ENCODE measurements around the gene TTC7B.

The TTC7B gene

DNA sequence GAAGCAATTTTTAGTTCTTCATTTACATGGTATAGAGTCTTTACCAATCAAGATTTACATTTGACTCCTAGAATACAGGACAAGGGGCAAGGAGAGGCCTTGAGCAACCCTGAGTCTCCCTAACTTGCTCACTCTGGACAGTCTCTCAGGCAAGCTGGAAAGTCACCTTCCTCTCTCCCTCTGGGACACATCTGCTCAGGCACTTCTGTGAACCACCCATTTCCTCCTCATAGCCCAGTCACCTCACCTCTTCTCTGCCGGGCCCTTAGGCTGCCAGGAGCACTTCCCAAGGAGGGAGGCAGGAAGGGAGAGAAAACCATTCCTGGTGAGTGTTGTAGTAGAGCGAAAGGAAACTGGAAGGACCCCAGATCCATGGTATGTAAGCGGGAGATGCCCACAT, 202.8 kb downstream of the TTC7B start:
- no peak for DNase-seq

DNA sequence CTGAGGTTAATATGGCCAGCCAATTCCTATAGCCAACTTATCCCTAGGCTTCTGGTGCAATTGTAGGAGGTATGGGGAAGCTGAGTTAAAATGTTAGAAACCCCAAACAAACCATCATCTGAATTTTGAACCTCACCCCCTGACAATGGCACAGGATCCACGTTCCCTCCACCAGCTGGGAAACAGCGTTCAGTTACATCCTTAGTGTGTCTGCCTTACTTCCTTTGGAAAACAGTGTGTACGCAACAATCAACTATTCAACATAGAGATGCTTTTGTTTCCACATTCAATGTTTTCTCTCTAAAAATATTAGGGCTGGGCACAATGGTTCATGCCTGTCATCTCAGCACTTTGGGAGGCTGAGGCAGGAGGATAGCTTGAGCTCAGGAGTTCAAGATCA, 203.4 kb downstream of the TTC7B start:
- DNase-seq, result no peak

DNA sequence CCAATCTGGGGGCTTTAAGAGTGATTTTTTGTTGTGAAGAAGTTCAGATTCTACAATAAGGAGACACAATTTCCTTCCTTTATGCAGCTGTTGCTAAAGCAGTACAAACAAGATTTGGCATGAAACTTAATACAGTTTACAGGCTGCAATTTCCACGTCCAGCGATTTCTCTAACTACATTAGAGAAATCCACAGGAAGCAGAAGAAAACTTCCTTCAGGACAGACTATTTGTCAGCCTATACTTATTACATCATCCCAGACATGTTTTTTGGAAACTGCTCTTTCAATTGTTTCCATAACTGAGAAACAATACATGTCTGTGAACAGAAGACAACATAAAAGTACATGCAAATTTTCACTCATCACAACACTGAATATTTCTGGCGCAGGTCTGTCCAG, 204.3 kb downstream of the TTC7B start:
- no peak for DNase-seq

DNA sequence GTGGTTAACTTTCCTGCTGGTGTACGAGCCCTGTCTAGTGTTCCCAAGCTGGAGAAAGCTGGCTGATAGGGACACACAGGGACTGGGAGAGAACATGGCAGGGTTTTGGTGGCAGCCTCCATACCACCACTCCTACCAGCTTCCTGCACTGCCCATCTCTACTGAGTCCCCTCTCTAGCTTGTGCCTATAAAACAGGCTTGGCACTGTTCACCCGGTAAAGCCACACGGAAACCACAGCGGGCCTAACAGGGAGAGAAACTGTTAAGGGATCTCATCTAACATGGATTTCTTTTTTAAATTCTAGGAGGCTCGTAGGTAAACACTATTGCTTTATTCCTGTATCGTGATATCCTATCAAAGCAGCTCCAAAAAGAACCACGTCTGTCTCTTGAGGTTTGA, 204.7 kb downstream of the TTC7B start:
- no peak for DNase-seq

DNA sequence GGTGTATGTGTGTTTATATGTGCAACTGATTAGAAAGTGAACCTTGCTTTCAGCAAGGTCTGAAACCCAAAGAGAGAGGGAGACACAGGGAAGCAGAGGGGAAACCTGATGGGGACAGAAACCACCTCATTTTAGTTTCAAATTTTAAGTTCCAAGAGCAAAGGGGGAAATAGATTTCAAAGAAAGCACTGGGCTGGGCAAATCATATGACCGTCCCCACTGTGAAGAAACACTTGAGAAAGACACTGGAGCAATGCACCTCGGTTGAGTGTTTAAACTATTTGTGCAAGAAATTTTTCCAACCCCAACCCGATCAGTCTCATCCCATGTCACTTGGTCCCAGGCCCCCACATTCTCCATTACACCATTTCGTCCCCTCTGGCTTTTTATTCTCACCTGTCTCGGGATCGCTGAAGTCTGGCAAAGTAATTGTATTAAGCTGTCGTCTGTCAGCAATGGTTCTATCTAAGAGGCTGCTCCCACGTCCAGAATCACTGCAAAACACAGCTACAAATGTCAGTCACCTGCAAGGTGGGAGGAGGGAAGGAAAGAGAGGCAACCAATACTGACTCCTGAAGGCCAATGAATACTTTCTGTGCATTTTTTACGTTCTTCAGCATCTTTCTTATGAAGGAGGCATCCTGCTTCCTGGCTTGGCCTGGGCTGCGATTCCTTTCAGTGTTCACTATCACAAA, 205.7 kb downstream of the TTC7B start:
- DNase-seq, result no peak

DNA sequence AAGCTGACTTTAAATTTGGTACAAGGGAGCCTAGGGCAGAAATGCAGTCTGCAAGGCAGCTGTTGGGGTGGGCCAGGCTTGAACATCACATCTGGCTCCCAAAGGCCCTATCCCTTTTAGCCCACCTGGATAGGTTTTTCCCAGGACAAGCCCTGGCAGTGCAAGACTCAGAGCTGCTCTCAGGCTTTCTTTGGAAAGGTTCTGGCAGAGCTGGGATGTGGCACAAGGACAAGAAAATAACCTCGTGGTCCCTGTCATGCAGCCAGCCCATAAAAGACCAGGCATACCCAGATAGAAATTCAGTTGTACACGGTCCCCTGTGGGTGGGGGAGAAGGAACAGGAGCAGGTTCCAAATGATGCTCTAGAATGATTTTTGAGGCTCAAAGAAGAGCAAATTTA, 206.9 kb downstream of the TTC7B start:
- DNase-seq, result no peak

DNA sequence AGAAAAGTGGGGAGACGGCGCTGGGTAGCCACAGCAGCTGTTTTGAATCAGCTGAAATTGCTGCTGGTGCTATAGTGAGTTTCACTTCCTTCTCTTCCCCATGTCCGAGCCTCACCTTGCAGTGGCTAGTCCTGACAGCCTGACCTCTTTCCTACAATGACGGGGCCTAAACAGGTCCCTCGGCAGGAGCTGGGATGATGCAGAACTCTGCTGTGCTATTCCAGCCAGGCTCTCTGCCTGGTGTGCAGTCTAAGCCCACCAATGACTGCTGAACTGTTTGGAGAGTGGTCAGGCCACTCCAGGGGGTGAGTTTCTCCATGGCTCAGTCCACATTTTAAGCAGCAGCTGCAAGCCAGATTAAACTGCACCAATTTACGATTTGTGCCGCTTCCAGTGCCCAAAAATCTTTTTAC, 207.3 kb downstream of the TTC7B start:
- no peak for DNase-seq

DNA sequence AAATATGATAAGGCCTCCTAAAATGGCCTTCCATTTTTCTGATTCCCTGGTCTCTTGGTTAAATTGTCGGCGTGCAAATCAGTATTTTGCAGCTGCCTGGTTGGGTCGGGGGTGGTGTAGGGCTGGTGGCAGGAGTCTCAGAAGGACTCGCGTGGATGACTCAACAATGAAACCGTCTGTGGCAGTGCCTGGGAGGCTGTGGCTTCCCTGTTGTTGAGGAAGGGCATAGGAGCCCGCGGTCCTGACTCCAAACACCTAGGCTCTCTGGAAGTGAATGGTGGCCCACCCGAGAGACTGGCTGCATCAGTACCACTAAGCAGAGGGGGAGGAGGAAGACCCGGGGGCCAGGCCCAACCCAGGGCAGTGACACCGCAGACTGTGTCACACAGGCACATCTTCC, 207.9 kb downstream of the TTC7B start:
- DNase-seq, result no peak

DNA sequence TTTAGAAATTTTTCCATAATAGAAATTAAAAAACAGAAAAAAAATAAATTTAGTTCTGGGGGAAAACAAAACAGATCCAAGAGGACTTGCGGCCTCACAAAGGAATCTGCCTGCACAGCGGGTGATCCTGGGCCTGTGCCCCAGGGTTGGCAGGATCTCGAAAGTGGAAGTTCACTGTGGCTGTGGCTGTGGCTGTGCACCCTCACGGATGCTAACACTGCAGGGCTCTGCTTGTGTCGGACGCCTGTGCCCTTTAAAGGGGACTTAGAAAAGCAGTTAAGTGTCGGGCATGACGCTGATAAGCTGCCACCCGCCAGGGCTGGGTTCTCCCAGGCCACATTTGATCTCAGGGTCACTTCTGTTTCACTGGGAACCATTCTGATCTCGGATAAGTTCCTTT, 209.1 kb downstream of the TTC7B start:
- no peak for DNase-seq

DNA sequence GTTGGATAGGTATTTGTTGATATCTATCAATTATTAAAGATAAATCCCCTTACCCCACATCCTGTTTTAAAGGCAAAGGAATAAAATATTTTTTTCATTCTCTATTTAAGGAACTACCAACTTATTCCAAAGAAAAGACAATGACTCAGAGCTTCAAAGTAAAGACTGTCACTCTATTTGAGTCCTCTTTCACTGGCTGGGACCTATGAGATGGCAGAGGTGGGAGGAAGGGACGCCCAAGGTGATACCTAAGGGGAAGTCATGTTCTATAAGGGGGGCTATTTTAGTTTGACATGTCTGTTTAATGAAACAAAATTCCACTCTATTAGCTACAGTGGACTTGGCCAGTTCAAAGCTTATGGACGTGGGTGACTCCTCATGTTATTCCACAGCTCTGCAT, 209.8 kb downstream of the TTC7B start:
- no peak for DNase-seq

DNA sequence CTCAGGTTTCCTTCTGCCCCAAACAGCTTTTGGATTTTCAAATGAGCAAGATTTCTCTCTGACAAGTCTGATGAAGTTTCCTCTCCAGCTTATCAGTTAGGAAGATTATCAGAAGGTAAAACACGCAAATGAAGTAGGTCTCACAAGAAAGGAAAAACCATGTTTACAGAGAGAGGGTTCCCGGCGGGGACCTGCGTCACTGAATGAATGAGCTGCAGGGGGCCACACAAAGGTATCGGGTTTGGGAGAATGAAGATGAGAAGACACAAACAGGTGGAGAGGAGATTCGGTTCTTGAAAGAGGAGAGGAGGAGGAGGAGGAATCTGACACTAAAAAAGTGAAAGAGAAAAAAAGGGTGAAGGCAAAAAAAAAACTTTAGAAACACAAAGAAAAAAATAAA, 210.8 kb downstream of the TTC7B start:
- no peak for DNase-seq

DNA sequence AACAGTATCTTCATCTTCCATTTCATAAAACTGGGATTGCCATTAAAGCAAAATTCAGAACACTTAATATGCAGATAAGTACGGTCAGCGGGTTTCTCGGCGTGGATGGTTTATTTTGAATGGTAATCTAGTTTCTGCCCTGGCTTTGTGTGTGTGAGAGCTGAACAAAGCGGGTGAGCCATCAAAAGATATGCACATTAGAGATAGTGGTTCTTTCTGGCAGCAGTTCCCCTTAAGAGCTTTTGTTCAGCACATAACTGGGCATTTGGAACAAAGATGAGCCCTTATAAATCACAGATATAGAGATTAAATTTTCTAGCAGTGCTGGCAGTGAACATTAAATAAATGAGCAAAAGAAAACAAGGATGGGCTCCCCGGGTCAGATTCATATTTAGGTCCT, 211.9 kb downstream of the TTC7B start:
- no peak for DNase-seq

DNA sequence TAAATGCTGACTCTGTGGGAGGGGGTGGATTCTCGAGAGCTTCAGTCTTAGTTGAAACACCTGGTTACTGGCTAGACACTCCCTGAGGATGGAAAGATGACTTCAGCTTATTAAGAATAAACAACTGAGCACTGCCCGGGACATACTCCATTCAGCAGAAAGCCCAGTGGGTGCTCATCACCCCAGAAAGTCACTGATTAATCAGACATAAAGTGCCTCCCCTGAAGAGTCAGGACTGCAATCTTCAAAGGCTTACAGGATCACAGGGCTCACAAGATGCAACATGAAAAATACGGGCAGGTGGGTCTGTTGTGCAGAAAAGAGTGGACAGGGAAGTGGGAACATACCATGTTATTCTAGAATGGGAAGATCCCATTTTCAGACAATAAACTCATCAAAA, 212.4 kb downstream of the TTC7B start:
- no peak for DNase-seq

DNA sequence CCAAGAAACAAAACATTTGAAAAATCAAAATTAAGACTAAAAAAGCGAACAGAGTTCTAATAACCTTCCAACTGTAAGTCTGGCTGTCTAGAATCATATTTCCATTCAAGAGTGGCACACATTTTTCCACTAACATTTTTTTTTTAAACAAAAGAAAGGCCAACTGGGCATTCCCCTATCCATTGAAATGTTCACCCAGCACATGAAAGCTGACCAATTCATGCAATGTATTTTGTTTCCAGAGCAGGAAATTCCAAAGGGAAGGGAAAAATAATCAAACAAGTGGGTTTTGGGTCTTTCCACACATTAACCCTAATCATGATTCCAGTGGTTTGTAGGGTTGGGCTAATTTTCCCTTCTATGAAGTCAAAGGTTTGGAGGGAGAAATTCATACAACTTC, 212.9 kb downstream of the TTC7B start:
- DNase-seq, result no peak

DNA sequence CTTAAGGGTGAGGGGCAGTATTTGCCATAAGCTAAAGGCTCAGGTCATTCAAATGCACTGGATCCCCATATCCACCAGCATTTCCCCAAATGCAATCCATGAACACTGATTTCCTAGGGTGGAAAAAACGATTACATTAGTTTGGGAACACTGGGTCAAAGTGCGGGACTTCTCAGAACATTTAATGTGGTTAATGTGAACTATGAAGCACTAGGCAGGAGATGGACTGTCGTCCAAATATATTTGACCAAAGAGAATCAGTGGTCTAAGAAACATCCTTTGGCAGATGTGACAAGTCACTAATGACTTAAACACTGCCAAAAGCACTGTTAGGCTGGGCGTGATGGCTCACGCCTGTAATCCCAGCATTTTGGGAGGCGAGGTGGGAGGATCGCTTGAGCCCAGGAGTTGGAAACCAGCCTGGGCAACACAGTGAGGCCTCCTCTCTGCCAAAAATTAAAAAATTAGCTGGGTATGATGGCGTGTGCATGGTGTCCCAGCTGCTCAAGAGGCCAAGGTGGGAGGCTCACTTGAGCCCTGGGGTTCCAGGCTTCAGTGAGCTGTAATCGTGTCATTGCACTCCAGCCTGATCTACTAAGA, 214.0 kb downstream of the TTC7B start:
- DNase-seq, result no peak

DNA sequence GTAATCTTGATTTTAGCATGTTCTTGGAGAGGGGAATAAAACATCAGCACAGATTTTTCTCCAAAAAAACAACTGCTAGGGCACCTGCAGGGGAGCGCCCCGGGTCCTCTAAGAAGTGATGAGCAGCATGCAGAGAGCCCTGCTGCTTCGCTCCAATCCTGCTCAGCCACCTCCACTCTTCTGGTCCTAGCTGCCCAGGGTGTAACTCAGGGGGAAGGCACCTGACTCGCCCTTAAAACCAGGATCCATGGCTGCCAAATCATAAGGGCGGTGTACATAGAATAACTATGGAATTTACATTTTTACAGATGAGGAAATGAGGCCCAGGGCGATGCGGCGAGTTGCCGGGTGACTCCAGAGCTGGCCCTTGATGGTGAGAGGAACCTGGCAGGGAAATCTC, 214.7 kb downstream of the TTC7B start:
- no peak for DNase-seq

DNA sequence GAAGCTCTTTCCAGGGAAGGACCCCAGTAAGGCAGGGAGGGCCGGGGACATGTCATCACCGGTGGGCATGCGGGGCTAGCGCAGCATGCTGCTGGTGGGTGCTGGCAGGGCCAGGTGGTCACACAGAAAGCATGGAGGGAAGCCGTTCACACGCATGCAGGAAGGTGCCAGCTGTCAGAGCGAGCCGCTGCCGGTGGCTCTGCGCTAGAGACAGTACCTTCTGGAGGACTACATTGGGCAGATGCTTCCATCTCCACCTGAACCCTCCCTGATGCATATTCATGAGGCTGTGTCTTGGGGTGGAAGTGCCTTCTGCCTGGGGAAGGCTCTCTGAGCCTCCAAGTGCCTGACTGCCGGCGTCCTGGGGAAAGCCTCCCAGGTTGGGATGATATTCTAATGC, 215.6 kb downstream of the TTC7B start:
- DNase-seq, result no peak

DNA sequence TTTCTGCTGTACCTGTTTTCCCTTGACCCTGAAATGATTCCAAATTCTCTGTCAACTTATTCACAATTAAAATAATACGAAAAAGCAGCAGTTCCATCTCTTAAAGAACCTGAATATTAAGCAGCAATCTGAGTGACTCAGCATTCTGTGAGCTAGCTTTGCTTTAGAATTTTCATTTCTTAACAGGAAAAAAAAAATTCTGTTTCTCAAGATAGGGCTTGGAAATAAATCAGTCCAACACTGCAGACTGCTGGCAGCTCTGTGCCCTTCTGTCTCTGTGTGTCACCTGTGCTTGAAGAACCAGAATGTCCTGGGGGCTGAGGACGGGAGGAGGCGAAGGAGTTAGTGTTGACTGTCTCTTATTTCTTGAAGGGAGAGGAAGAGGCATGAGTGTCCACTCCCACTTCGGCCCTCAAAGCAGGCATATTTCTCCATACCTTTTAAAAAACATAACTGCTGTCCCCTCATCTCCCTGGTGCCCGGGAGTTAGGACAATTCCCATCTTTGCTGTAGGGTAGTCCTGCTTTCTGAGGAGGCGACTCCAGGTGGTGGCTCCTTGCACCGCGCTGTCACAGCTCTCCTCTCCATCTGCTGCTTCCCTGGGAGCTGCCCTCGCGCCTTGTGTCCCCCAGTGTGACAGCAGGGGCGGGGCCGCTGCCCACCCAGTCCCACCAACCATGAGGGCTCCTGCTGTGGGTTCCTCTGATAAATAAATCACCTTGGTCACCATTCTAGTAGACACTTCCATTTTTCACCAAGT, 216.3 kb downstream of the TTC7B start:
- no peak for DNase-seq

DNA sequence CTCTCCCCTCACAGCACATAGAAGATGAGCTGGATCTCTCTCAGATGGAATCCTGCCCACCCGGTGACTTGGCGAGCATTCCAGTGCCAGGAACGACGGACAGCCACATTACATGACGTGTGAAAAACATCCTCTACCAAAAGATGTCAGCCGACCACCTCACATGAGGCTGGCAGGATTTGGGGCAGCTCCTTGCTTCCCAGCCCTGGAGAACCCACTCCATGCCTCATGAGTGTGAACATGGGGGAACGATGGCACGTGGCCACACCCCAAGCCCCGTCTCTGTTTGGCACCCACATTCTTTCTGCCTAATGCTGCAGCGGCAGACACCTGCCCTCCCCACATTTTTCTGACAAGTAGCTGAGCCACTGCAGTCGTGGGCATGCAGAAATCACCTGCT, 216.9 kb downstream of the TTC7B start:
- DNase-seq, result no peak

DNA sequence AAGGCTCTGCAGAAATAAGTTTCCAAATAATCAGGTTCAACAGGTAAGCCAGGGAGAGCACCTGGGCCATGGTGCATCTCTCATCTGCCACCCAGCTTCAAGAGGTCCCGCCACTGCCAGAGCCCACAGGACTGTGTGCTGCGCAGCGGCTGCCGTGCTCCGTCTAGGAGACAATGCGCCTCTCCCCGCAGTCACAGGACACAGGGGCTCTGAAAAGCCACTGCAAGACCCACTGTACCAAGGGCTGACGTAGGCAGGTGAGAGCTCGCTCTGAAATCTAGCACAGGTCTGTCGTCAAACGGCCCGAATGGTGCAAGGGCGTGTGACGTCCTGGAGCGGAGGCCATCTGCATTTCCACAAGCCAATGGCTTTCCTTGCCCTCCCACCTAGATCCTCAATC, 218.3 kb downstream of the TTC7B start:
- DNase-seq, result no peak

DNA sequence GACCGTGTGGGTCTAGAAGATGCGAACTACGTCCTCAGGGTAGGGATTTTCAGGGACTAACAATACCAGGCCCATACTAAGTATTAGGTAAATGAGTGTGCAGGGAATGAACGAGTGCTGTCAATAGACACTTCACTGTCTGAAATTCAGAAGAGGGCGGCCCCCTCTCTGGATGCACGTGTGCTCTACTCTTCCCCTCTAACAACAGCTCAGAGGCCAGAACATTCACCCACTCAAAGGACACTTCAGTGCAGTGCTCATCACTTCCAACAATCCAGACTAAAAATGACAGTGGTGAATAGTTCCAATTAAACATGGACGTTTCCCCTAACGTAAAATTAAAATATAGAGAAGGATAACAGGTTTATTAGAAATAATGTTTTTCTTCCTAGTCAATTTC, 219.5 kb downstream of the TTC7B start:
- no peak for DNase-seq

DNA sequence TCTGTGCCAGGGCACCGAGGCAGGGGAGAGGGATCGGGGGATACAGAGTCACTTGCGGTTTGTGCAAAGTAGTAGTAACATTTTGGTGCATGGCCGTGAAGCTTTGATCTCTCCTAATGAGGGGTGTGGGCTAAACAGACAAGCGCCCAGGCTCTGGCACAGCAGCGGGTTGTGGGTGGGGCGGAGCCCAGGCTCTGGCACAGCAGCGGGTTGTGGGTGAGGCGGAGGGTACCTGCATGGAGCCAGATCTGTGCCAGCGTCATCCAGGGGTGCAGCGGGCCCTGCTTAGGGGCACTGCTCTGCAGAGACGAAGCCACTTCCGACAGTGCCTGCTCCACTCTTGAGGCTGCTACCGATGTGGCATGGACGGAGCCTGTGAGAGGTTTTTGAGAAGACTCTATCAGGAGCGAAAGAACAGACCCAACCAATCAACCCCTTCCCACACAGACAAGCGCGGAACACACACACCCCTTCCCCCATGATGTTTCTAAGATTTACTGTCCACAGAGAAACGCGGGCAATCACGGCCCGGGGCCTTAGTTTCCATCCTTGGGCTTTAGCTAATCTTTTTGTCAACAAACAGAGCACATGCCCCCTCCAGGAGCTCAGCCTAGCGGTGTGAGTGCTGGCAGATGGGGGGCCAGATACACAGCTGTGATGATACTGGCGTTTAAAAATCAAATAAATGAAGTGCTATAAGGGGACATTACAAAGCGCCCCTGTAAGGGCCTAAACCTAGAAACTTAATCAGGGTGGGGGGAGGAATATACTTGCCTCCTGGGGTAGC, 222.8 kb downstream of the TTC7B start:
- no peak for DNase-seq

DNA sequence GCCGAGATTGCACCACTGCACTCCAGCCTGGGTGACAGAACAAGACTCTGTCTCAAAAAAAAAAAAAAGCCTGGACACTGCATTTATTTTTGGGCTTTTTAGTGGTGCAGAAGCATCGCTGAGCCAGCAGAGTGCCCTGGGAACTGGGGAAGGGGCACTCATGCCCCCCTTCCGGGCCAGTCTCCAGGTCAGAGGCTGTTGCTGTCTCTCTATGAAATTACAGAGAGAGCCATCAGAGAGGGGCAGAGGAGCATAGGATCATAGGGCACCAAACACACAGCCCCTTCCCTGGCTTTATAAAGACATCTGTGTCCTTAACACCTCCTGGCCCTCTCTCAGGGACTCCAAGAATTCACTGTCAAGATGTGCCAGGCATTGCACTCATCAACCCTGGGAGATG, 223.6 kb downstream of the TTC7B start:
- no peak for DNase-seq

DNA sequence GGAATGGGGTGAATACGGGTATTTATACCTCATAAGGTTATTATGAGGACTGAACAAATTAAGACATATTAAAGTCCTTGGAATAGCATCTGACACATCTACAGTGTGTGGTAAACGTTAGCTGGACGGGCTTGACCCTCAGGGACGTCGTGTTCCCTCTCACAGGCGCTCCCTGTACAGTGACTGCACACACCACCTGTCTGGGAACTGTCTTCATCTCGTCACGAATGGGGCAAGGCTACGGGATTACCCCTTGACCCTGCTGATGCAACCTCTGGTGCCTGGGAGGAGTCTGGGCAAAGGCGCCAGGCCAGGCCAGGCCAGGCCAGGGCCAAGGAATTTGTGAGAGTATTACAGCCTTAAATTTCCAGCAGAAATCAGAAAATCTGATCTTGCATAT, 228.3 kb downstream of the TTC7B start:
- DNase-seq, result no peak
